ENCODE data around the gene FDX2. TPM values are rescaled to one million over a fixed set of nuclear protein-coding genes. Genes with fewer than 3 reads are reported as not detected.
A peak's percentile ranks its signal among the peaks of the same experiment; 100 is the strongest.

The FDX2 gene
- total and polyA plus RNA-seq, 2 of the 8 experiments (the other 6 are each of a cell fraction or from before 2014, with no cell fraction given) = 27.0 to 64.4 TPM

- Histone ChIP-seq H3K27me3 (replicated peaks in 1 of 4; ENCODE audit: control insufficient read depth in 3 of 4, extremely low read depth in 1 of 4, insufficient read depth in 3 of 4, low read length in 3 of 4) (peaks cover 0 to 3% (median 0%) of the 10 kb centered on the region in 4 experiments; a peak in 2 of 7 replicates), H3K79me2 (ENCODE audit: control insufficient read depth in 1 of 2, insufficient read depth in 2 of 2, low read length in 2 of 2) (peaks cover 5 to 24% of the 10 kb centered on the region in 2 experiments), H3K18ac (ENCODE audit: extremely low read depth, low read length) (no peak overlapping the region; the same call in 1 of the 2 replicates), H4K20me1 (replicated peaks in 1 of 2; ENCODE audit: control insufficient read depth in 1 of 2, insufficient read depth in 2 of 2, low read length in 2 of 2) (peaks cover 6 to 10% of the 10 kb centered on the region in 2 experiments), H2BK12ac (ENCODE audit: low read depth, low read length) (no peak overlapping the region), H3K4ac (replicated peaks; ENCODE audit: insufficient read length, low read depth, low read length) (no peak overlapping the region), H2AK5ac (ENCODE audit: low read depth, low read length) (no peak overlapping the region; the same call in 1 of the 2 replicates), H3K27ac (ENCODE audit: low read depth, low read length) (no peak overlapping the region), H2AFZ (ENCODE audit: low read length) (no peak overlapping the region), H4K91ac (replicated peaks; ENCODE audit: insufficient read length, low read length) (peak overlapping the region; percentile 70), H4K8ac (ENCODE audit: extremely low read depth, insufficient read depth, low read length) (no peak overlapping the region), H3K56ac (replicated peaks; ENCODE audit: insufficient read length, low read depth, low read length) (no peak overlapping the region), H3K4me3 (ENCODE audit: extremely low read depth in 1 of 4, insufficient read depth in 2 of 4, low read depth in 3 of 4, low read length in 4 of 4) (peak overlapping the region; percentile 75 to 96 (median 90); a peak in 7 of 8 replicates), H2BK5ac (ENCODE audit: low read depth, low read length) (peak overlapping the region; percentile 61; the same call in 1 of the 2 replicates), H3K79me1 (ENCODE audit: low read depth, low read length) (peaks cover 5% of the 10 kb centered on the region), H3K9me3 (ENCODE audit: insufficient read depth in 2 of 2, low read depth in 1 of 2, low read length in 1 of 2) (no peaks in the 10 kb centered on the region), H4K5ac (ENCODE audit: insufficient read length, low read depth, low read length) (no peak overlapping the region), H3K36me3 (ENCODE audit: control insufficient read depth in 2 of 4, insufficient read depth in 4 of 4, low read length in 3 of 4) (peaks cover 3 to 6% (median 4%) of the 10 kb centered on the region in 4 experiments; a peak in 5 of 8 replicates), H3K14ac (ENCODE audit: insufficient read length) (no peak overlapping the region), H3K23me2 (ENCODE audit: low read depth, low read length) (peaks cover 13% of the 10 kb centered on the region), H3K4me1 (replicated peaks in 1 of 4; ENCODE audit: control insufficient read depth in 3 of 4, insufficient read depth in 4 of 4, low read length in 3 of 4) (peaks cover 0 to 24% (median 11%) of the 10 kb centered on the region in 4 experiments; a peak in 6 of 7 replicates), H2BK20ac (ENCODE audit: low read length) (no peak overlapping the region), H2BK120ac (replicated peaks; ENCODE audit: low read depth, low read length) (no peak overlapping the region), H3K9ac (replicated peaks in 1 of 4; ENCODE audit: extremely low read depth in 1 of 4, low read depth in 3 of 4, low read length in 3 of 4) (peak overlapping the region in 2 of 4 experiments; percentile 10 to 34; a peak in 3 of 7 replicates), H3K23ac (ENCODE audit: insufficient read length) (no peak overlapping the region), H3K4me2 (ENCODE audit: insufficient read depth in 1 of 2, low read depth in 2 of 2, low read length in 2 of 2) (peak overlapping the region; percentile 91 to 93), H2BK15ac (ENCODE audit: low read length) (0 out of 2 replicates have a peak overlapping the region, but pooled peaks have one; percentile 88)
- ChIA-PET POLR2A (ENCODE audit: partially characterized antibody) (interaction anchor here (0.7 to 6.8 kb wide), 19 partner anchors 9 to 199 kb away, joined by 3 to 104 read pairs (median 7); partner anchors contain the start of genes CDC37, DNMT1, FDX2 and ICAM1), CTCF (ENCODE audit: partially characterized antibody) (interaction anchor here (0.8 to 4.9 kb wide), 18 partner anchors 10 to 76 kb away, joined by 3 to 21 read pairs (median 4); partner anchors contain the start of genes CDC37, ICAM1 and ICAM5)
- FAIRE-seq = no peak
- WGBS, 2 experiments (ENCODE audit: extremely low coverage in 1 of 2, insufficient coverage in 1 of 2, insufficient read length in 1 of 2, insufficient replicate concordance in 2 of 2, low coverage in 1 of 2, low lambda C conversion rate in 2 of 2, missing lambda C conversion rate in 1 of 2) = 3% methylated on average over 39 of the region's 59 CpGs; no CpG with 5 or more reads in 1 of the 2 experiments
- DNase-seq (ENCODE audit: low read depth in 1 of 2, low spot score in 2 of 2) = peak; percentile 70 to 99
- TF ChIP-seq CHD1 (IDR thresholded peaks at IDR 0.05; ENCODE audit: low read depth, low read length) (no peak), TAF7 (optimal IDR thresholded peaks at IDR 0.05; ENCODE audit: borderline replicate concordance, low read depth, low read length) (no peak), USF2 (IDR thresholded peaks at IDR 0.05; ENCODE audit: low read length) (no peak), BACH1 (IDR thresholded peaks at IDR 0.05; ENCODE audit: low read length) (0 out of 2 replicates have a peak, but pooled peaks have one; percentile 23), ATF2 (IDR thresholded peaks at IDR 0.05; ENCODE audit: low read length) (no peak), CBX8 (IDR thresholded peaks at IDR 0.05; ENCODE audit: borderline replicate concordance, low read depth, low read length) (no peak), KDM4A (IDR thresholded peaks at IDR 0.05; ENCODE audit: low read depth, low read length, severe bottlenecking) (peak; percentile 52), ZNF274 (IDR thresholded peaks at IDR 0.05; ENCODE audit: borderline replicate concordance, extremely low read depth, low read length) (no peak)
These were observed 19.0 kb upstream of the FDX2 start for GRCh38 chr19:10334588-10335351.
